GM19023 (cell line): Measurements from ENCODE around the gene H2AZ2.
"Not testable (repeated sequence)": the region's sequence is repeated elsewhere in the genome, so short reads cannot be mapped to it uniquely, and the experiment has no call there.

Source experiments
- ATAC-seq: cut with Tn5 transposase; IDR thresholded peaks from one replicate; pipeline ENCODE4 v1.9.1; 2021; ENCODE audit warnings: mild to moderate bottlenecking, moderate library complexity; ENCODE audit not compliant: unreplicated experiment

H2AZ2 gene

GRCh38 chr7:44823255-44823781, 24.6 kb downstream of the H2AZ2 start:
- no peak for ATAC-seq

DNA sequence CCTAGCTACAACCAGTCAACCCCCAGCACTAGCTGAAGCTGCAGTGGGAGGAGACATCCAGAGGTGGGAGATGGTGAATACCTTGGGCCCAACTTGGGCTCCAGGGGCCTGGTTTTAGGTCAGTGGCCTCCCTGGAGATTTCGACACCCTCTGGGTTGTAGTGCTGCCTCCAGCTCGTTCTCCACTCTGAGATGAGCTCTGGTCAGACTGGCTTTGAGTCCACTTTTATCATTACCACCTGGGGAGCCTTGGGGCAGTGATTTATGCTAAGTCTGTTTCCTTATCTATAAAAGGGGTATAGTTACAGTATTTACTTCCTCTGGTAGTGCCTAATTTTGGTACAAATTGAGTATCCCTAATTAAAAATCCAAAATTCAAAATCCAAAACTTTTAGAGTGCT, 28.6 kb downstream of the H2AZ2 start:
- ATAC-seq = no peak

GRCh38 chr7:44814919-44815318, 33.0 kb downstream of the H2AZ2 start:
- ATAC-seq = no peak

DNA sequence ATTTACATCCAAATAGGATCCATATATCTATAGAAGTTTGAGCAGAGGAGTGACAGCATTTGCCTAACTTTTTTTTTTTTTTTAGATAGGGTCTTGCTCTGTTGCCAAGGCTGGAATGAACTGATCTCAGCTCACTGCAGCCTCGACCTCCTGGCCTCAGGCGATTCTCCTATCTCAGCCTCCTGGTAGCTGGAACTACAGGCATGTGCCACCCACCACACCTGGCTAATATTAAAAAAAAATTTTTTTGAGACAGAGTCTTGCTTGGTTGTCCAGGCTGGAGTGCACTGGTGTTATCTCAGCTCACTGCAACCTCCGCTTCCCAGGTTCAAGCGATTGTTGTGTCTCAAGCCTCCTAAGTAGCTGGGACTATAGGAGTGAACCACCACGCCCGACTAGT, 36.3 kb downstream of the H2AZ2 start:
- no peak for ATAC-seq

DNA sequence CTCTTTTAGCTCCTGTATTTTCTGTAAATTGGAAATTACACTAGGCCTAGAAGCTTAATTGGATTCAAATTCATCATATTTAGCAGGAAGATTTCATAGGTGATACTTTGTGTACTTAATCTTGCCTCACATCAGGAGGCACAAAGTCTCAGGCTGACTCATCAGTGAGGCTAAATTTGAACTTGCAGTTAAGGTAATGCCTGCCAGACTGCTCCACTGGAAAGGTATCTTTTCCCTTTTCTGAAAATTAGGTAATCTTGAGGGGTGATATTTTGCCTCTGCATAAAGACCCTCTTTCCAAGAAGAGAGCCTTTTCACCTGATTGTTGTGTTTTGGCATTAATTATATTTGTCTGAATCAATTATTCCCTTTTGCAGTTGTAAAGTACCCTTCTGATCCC, 36.8 kb downstream of the H2AZ2 start:
- ATAC-seq = no peak

DNA sequence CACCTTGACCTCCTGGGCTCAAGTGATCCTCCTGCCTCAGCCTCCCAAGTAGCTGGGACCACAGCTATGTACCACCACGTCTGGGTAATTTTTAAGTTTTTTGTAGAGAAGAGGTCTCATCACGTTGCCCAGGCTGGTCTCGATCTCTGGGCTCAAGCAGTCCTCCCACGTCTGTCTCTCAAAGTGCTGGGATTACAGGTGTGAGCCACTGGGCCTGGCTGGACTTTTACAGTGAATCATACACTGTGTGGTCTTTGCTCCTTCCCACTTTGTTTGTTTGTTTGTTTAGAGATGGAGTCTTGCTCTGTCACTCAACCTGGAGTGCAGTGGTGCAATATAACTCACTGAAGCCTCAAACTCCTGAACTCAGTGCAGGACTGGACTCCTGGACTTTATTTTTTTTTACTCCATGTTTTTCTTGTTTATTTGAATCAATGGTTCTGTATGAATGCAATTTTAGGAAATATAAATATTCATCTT, 38.9 kb downstream of the H2AZ2 start:
- no peak for ATAC-seq

DNA sequence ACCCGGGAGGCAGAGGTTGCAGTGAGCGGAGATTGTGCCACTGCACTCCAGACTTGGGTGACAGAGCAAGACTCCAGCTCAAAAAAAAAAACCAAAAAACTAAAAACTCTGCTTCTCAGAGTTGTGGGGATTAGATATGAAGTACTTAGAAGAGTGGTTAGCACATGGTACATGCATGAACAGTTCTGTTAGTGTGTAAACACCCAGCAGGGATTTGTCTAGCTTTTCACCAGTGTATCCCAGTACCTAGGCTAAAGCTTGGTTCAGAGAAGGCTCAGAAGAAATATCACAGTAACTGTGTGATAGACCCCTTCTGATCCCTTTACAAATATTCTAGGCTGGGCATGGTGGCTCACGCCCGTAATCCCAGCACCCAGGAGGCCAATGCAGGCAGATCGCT, 41.9 kb downstream of the H2AZ2 start:
- no peak for ATAC-seq

DNA sequence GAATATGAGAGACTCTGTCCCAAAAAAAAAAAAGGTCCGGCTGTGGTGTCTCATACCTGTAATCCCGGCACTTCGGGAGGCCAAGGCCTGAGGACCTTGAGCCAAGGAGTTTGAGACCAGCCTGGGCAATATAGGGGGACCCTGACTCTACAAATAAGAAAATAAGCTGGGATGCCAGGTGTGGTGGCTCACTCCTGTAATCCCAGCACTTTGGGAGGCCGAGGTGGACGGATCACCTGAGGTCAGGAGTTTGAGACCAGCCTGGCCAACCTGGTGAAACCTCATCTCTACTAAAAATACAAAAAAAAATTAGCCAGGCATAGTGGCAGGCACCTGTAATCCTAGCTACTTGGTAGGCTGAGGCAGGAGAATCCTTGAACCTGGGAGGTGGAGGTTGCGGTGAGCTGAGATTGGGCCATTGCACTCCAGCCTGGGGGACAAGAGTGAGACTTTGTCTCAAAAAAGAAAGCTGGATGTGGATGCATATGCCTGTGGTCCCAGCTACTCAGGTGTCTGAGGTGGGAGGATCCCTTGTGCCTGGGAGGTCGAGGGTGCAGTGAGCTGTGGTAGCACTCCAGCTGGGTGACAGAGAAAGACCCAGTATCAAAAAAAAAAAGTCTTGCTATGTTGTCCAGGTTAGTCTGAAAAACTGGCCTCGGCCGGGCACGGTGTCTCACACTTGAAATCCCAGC, 43.9 kb downstream of the H2AZ2 start:
- not testable (repeated sequence) for ATAC-seq

- ATAC-seq = no peak
Measured at GRCh38 chr7:44802418-44803025, 45.4 kb downstream of the H2AZ2 start.

GRCh38 chr7:44801890-44802289, 46.0 kb downstream of the H2AZ2 start:
- ATAC-seq = no peak

DNA sequence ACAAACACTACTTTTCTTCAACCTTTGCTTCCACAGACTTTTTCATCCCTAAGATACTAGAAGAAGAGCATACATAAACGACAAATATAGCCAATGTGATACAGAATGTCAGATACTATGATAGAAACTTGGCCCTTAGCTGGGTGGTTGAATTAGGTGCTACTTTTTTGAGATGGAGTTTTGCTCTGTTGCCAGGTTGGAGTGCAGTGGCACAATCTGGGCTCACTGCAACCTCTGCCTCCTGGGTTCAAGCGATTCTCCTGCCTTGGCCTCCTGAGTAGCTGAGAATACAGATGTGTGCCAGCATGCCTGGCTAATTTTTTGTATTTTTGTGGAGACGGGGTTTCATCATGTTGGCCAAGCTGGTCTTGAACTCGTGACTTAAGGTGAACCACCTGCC, 47.9 kb downstream of the H2AZ2 start:
- no peak for ATAC-seq

- ATAC-seq = no peak
Measured at GRCh38 chr7:44798649-44799305, 49.1 kb downstream of the H2AZ2 start.

DNA sequence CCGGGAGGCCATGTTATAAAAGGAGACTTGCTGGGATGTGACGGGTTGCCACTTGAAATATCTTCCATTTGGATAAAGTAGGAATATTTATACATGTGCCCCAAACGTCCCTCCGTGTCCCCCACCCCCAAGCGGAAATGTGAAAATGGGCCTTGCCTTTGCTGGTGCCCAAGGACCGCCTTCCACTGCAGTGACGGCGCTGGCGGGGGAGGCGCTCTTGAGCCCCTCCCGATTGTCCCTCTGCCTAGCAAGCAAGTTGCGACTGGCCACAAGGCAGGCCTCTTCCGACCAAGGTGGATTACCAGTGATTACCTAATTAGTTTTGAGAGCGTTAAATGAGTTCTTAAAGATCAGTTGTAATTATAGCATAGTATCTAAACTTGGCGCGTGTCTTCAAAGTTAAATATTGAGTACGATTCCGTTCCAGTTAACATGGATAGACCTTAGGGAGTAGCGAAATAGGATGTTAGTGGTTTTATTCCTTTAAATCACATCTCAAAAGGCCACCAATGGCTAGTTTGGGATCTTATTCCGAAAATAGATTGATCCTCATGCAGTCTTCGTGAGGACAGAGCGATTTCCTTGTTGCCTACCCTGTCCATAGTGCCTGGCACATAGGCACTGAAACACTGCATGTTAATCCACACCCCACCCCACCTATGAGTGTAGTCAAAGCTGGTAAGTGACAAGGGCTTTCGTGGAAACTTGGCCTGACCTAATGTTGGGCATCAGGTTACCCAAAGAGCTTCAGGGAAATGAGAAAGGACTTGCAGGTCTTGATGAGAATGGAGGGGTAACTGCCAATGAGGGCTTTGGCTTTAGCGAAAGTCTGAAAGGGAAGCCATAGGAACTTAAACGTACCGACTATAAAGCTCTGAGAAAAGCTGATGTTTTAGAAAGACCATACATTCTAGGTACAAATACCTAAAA, 50.3 kb downstream of the H2AZ2 start:
- ATAC-seq = peak; percentile 42

DNA sequence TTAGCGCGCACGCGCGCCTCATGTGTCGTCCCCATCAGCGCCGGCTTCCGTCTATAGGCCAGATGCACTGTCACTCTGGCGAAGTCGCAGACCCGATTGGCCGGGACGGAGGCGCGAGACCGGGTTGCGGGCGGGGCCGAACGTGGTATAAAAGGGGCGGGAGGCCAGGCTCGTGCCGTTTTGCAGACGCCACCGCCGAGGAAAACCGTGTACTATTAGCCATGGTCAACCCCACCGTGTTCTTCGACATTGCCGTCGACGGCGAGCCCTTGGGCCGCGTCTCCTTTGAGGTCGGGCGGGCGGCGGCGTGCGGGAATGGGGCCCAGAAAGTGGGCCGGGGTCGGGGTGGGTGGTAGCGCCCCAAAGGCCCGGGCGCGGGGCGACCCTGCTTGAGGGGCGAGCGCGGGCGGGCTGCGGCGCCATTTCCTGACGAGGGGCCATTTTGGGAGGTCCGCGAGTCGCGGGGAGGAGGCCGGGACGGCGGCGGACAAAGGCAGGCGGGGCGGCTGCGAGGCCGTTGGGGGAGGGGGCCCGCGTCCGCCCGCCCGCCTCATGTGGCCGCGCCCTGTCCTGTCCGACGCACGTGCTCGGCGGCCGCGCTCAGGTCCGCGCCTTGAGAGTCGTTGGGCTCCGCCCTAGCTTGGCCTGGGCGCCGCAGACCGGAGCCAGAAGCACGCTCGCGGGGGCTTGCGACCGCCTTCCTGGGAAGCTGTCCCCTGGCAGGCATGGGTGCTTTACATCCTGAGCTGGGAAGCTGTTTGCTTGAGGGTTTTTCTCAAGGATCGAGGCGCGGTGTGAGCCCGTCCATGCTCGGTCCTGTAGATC, 51.2 kb downstream of the H2AZ2 start, which contains the start of gene PPIA:
Gene PPIA, plus strand, starts transcription at position 178 of the 825 bp plus-strand sequence. Its CDS starts 44 bp downstream, at position 222.
- ATAC-seq = peak; percentile 85

GRCh38 chr7:44796034-44796503, 51.8 kb downstream of the H2AZ2 start:
- peak; percentile 39 for ATAC-seq

DNA sequence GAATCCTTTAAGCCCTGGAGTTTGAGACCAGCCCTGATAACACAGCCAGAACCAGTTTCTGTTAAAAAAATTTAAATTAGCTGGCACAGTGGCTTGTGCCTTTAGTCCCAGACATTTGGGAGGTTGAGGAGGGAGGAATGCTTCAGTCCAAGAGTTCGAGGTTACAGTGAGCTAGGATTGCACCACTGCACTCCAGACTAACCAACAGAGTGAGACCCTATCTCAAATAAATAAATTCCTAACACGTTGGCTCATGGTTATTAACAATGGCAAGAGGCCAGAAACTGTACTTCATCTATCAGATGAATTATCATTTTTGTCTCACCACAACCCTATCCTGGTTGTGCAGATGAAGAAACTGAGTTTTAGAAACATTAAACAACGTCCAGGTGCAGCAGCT, 53.6 kb downstream of the H2AZ2 start:
- ATAC-seq = no peak

DNA sequence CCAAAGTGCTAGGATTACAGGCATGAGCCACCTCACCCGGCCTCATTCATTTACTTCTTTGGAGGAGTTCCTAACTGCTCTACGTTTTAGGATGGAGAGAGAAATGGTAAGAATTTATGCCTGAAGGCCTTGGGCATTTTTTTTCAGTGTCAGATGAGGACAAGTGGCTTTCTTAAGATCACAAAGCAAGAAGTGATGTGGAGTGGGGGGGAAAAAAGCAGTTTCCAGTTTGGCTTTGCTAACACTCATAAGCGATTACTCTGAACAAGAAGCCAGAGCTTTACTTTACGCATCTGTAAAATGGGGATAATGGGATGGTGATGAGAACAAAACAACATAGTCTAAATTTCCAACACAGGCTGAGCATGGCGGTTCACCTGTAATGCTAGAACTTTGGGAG, 54.0 kb downstream of the H2AZ2 start:
- no peak for ATAC-seq

- no peak for ATAC-seq
Measured at GRCh38 chr7:44791278-44792219, 56.3 kb downstream of the H2AZ2 start.

DNA sequence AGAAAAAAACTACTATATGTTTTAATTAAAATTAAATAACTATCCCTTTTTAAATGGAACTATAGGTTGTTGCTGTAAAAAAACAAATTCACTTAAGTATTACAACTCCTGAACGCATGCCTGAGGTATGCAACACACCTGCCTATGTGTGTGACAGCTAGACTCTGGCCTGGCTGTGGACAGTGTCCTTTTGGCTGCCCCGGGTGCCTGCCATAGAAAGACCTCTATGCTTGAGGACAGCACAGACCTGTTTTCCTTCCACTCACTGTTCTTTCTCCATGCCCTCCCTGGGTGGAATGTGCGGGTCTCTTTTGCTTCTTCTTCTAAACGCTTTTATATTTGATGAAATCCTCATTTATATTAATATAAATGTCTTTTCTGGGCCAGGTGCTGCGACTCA, 57.9 kb downstream of the H2AZ2 start:
- ATAC-seq = no peak
